Mesendoderm (in vitro differentiated cells): Measurements from ENCODE around the gene FYN.

Experiments used
- DNase-seq: peaks from one replicate; pipeline ENCODE4 v3.0.0; 2013
- H2AK5ac ChIP-seq: 2 replicates; pipeline ENCODE4 v1.6.1; 2013; ENCODE audit warnings: low read length, inconsistent platforms
- H2BK120ac ChIP-seq: 2 replicates; pipeline ENCODE4 v1.6.1; 2013; ENCODE audit warnings: low read depth, mild to moderate bottlenecking, low read length, moderate library complexity, mixed read lengths
- H2BK15ac ChIP-seq: replicated peaks from 2 replicates; pipeline ENCODE4 v1.6.1; 2013; ENCODE audit warnings: low read depth, mild to moderate bottlenecking, moderate library complexity
- H2BK5ac ChIP-seq: 2 replicates; pipeline ENCODE4 v1.6.1; 2013; ENCODE audit warnings: low read length, inconsistent platforms
- H3K18ac ChIP-seq: 2 replicates; pipeline ENCODE4 v1.6.1; 2013; ENCODE audit warnings: mild to moderate bottlenecking, low read length, mixed read lengths
- H3K23ac ChIP-seq: one replicate; pipeline ENCODE4 v1.6.1; 2013; ENCODE audit warnings: low read length
- H3K27ac ChIP-seq: 2 replicates; pipeline ENCODE4 v1.5.1; 2013; ENCODE audit warnings: low read depth, mild to moderate bottlenecking, inconsistent platforms, low read length, moderate library complexity
- H3K27me3 ChIP-seq: 2 replicates; pipeline ENCODE4 v1.6.1; 2013; ENCODE audit warnings: low read length, control low read depth, mild to moderate bottlenecking, inconsistent platforms; ENCODE audit not compliant: insufficient read depth, poor library complexity
- H3K36me3 ChIP-seq: 2 replicates; pipeline ENCODE4 v1.6.1; 2013; ENCODE audit warnings: low read length, inconsistent platforms; ENCODE audit not compliant: control insufficient read depth, insufficient read depth
- H3K4ac ChIP-seq: one replicate; pipeline ENCODE4 v1.6.1; 2013; ENCODE audit warnings: low read depth, mild to moderate bottlenecking, low read length, moderate library complexity
- H3K4me1 ChIP-seq: 2 replicates; pipeline ENCODE4 v1.6.1; 2013; ENCODE audit warnings: low read depth, low read length, inconsistent platforms; ENCODE audit not compliant: control insufficient read depth
- H3K4me2 ChIP-seq: 2 replicates; pipeline ENCODE4 v1.6.1; 2013; ENCODE audit warnings: low read length
- H3K4me3 ChIP-seq: 2 replicates; pipeline ENCODE4 v1.5.1; 2013; ENCODE audit warnings: mild to moderate bottlenecking, low read length
- H3K56ac ChIP-seq: one replicate; pipeline ENCODE4 v1.6.1; 2013; ENCODE audit warnings: low read length
- H3K79me1 ChIP-seq: 2 replicates; pipeline ENCODE4 v1.6.1; 2013; ENCODE audit warnings: low read length, inconsistent platforms
- H3K79me2 ChIP-seq: 2 replicates; pipeline ENCODE4 v1.6.1; 2013; ENCODE audit warnings: mild to moderate bottlenecking, low read length; ENCODE audit not compliant: control insufficient read depth, insufficient read depth
- H3K9ac ChIP-seq: 2 replicates; pipeline ENCODE4 v1.6.1; 2013; ENCODE audit warnings: low read length, inconsistent platforms
- H4K5ac ChIP-seq: one replicate; pipeline ENCODE4 v1.6.1; 2013; ENCODE audit warnings: low read length
- H4K8ac ChIP-seq: one replicate; pipeline ENCODE4 v1.6.1; 2013; ENCODE audit warnings: low read depth, mild to moderate bottlenecking, control low read depth, low read length, moderate library complexity
- WGBS: extraction: QIAGEN DNeasy Blood & Tissue Kit; methylation state at CpG from one replicate; pipeline ENCODE4 v1.1.7; 2013; ENCODE audit warnings: low lambda C conversion rate, missing lambda C conversion rate; ENCODE audit not compliant: insufficient coverage; ENCODE audit errors: extremely low coverage; 5-methylcytosine and 5-hydroxymethylcytosine counted together

The FYN gene

GRCh38 chr6:111722179-111722731 is 151.0 kb downstream of the FYN start:
- no peak overlapping the region for H2BK120ac ChIP-seq
- H3K4me3 ChIP-seq, result no peak overlapping the region
- H2BK15ac ChIP-seq, result no peak overlapping the region
- no peak overlapping the region for H2AK5ac ChIP-seq
- no peak overlapping the region for H3K23ac ChIP-seq
- H4K5ac ChIP-seq, result no peak overlapping the region
- H3K79me1 ChIP-seq, result peaks cover 4% of the 10 kb centered on the region
- H3K56ac ChIP-seq, result no peak overlapping the region
- H4K8ac ChIP-seq, result no peak overlapping the region
- no peak overlapping the region for H3K4me2 ChIP-seq
- H3K18ac ChIP-seq, result no peak overlapping the region
- DNase-seq, result peak; percentile 63
- H3K4me1 ChIP-seq, result peaks cover 7% of the 10 kb centered on the region
- H3K79me2 ChIP-seq, result no peaks in the 10 kb centered on the region
- no peak overlapping the region for H3K9ac ChIP-seq
- WGBS, result no CpG with 5 or more reads among the region's 3 CpGs
- no peak overlapping the region for H3K27ac ChIP-seq
- no peaks in the 10 kb centered on the region for H3K36me3 ChIP-seq
- no peaks in the 10 kb centered on the region for H3K27me3 ChIP-seq
- H2BK5ac ChIP-seq, result no peak overlapping the region
- no peak overlapping the region for H3K4ac ChIP-seq

GRCh38 chr6:111721753-111722154 is 151.5 kb downstream of the FYN start:
- Histone ChIP-seq H3K4me2 (no peak overlapping the region), H3K4me1 (peaks cover 7% of the 10 kb centered on the region), H3K79me2 (no peaks in the 10 kb centered on the region), H4K8ac (no peak overlapping the region), H3K27ac (no peak overlapping the region), H3K27me3 (no peaks in the 10 kb centered on the region), H2AK5ac (no peak overlapping the region), H2BK120ac (no peak overlapping the region), H3K36me3 (no peaks in the 10 kb centered on the region), H3K23ac (no peak overlapping the region), H3K18ac (no peak overlapping the region), H4K5ac (no peak overlapping the region), H3K79me1 (peaks cover 4% of the 10 kb centered on the region), H3K56ac (no peak overlapping the region), H2BK15ac (no peak overlapping the region), H3K4me3 (no peak overlapping the region), H3K9ac (no peak overlapping the region), H3K4ac (no peak overlapping the region), H2BK5ac (no peak overlapping the region)
- DNase-seq, result peak; percentile 65
- WGBS, result no CpG with 5 or more reads among the region's 1 CpG

- Histone ChIP-seq H3K4ac (no peak overlapping the region), H3K36me3 (no peaks in the 10 kb centered on the region), H4K8ac (no peak overlapping the region), H3K79me2 (no peaks in the 10 kb centered on the region), H2BK120ac (no peak overlapping the region), H2BK15ac (no peak overlapping the region), H3K4me1 (peaks cover 7% of the 10 kb centered on the region), H3K4me3 (no peak overlapping the region), H3K23ac (no peak overlapping the region), H4K5ac (no peak overlapping the region), H3K9ac (no peak overlapping the region), H2AK5ac (no peak overlapping the region), H2BK5ac (no peak overlapping the region), H3K4me2 (no peak overlapping the region), H3K79me1 (peaks cover 4% of the 10 kb centered on the region), H3K56ac (no peak overlapping the region), H3K18ac (no peak overlapping the region), H3K27ac (no peak overlapping the region), H3K27me3 (no peaks in the 10 kb centered on the region)
- DNase-seq, result no peak
- no CpG with 5 or more reads among the region's 12 CpGs for whole genome bisulfite sequencing
Measured at GRCh38 chr6:111720931-111721496, 152.2 kb downstream of the FYN start.

GRCh38 chr6:111718990-111719389 is 154.3 kb downstream of the FYN start:
- Histone ChIP-seq H2BK5ac (no peak overlapping the region), H4K8ac (no peak overlapping the region), H3K36me3 (no peaks in the 10 kb centered on the region), H2BK120ac (no peak overlapping the region), H3K27ac (no peak overlapping the region), H3K18ac (no peak overlapping the region), H3K79me1 (no peaks in the 10 kb centered on the region), H3K9ac (no peak overlapping the region), H2AK5ac (no peak overlapping the region), H3K4me3 (no peak overlapping the region), H3K4me1 (peaks cover 5% of the 10 kb centered on the region), H3K27me3 (no peaks in the 10 kb centered on the region), H3K79me2 (no peaks in the 10 kb centered on the region), H3K56ac (no peak overlapping the region), H3K4ac (no peak overlapping the region), H2BK15ac (no peak overlapping the region), H3K4me2 (no peak overlapping the region), H4K5ac (no peak overlapping the region), H3K23ac (no peak overlapping the region)
- DNase-seq, result no peak
- WGBS, result no CpG with 5 or more reads among the region's 3 CpGs

GRCh38 chr6:111718326-111718725 is 154.9 kb downstream of the FYN start:
- H3K36me3 ChIP-seq, result no peaks in the 10 kb centered on the region
- no peak overlapping the region for H3K56ac ChIP-seq
- no peak overlapping the region for H4K5ac ChIP-seq
- H2BK120ac ChIP-seq, result no peak overlapping the region
- DNase-seq, result no peak
- no peak overlapping the region for H4K8ac ChIP-seq
- no peak overlapping the region for H2AK5ac ChIP-seq
- no peak overlapping the region for H3K27ac ChIP-seq
- no peaks in the 10 kb centered on the region for H3K27me3 ChIP-seq
- H2BK15ac ChIP-seq, result no peak overlapping the region
- H3K4me2 ChIP-seq, result no peak overlapping the region
- H3K79me2 ChIP-seq, result no peaks in the 10 kb centered on the region
- no peak overlapping the region for H3K4ac ChIP-seq
- H2BK5ac ChIP-seq, result no peak overlapping the region
- no CpG with 5 or more reads among the region's 3 CpGs for WGBS
- no peak overlapping the region for H3K4me3 ChIP-seq
- no peaks in the 10 kb centered on the region for H3K79me1 ChIP-seq
- no peak overlapping the region for H3K18ac ChIP-seq
- no peak overlapping the region for H3K9ac ChIP-seq
- H3K23ac ChIP-seq, result no peak overlapping the region
- H3K4me1 ChIP-seq, result peaks cover 5% of the 10 kb centered on the region

- WGBS, result no CpG with 5 or more reads among the region's 4 CpGs
Measured at GRCh38 chr6:111717621-111718020, 155.6 kb downstream of the FYN start.

More at GRCh38 chr6:111717621-111718020, 155.6 kb downstream of the FYN start:
- no peak overlapping the region for H3K4ac ChIP-seq
- H3K4me1 ChIP-seq, result peaks cover 3% of the 10 kb centered on the region
- H3K23ac ChIP-seq, result no peak overlapping the region
- H2AK5ac ChIP-seq, result no peak overlapping the region
- no peaks in the 10 kb centered on the region for H3K27me3 ChIP-seq
- H3K18ac ChIP-seq, result no peak overlapping the region
- no peak for DNase-seq
- no peak overlapping the region for H3K27ac ChIP-seq
- no peak overlapping the region for H2BK120ac ChIP-seq
- H4K5ac ChIP-seq, result no peak overlapping the region
- no peak overlapping the region for H3K4me2 ChIP-seq
- H3K56ac ChIP-seq, result no peak overlapping the region
- H3K79me1 ChIP-seq, result no peaks in the 10 kb centered on the region
- no peaks in the 10 kb centered on the region for H3K79me2 ChIP-seq
- H4K8ac ChIP-seq, result no peak overlapping the region
- H3K9ac ChIP-seq, result no peak overlapping the region
- H2BK5ac ChIP-seq, result no peak overlapping the region
- no peaks in the 10 kb centered on the region for H3K36me3 ChIP-seq
- no peak overlapping the region for H2BK15ac ChIP-seq
- H3K4me3 ChIP-seq, result no peak overlapping the region
